A549 (cell line): ENCODE measurements around the gene ATP2B3. TPM values are rescaled to one million over a fixed set of nuclear protein-coding genes. Genes with fewer than 3 reads are reported as not detected.

Source experiments
- ATAC-seq, 2 experiments: fragments of 200-7000 bp in 1 of 2; fragments of >200 bp in 1 of 2; cut with Nextera tagmentation in 1 of 2; cut with Tn5 transposase in 1 of 2; 3 replicates each; pipeline versions ENCODE4 v1.8.0 to v1.9.1; 2018 to 2020; ENCODE audit warnings: mild to moderate bottlenecking in 1 of 2, moderate library complexity in 1 of 2
- CTCF ChIA-PET: fragments of 300-600 bp; sonication (Branson Sonifier 250); formaldehyde crosslinking; extraction: SDS; loops from one replicate; lab custom pipeline; 2021; ENCODE audit warnings: antibody characterized with exemption, inconsistent platforms; lab: Yijun Ruan, JAX
- POLR2A ChIA-PET: fragments of 350-600 bp; formaldehyde crosslinking; extraction: SDS; loops from one replicate; lab custom pipeline; 2021; ENCODE audit warnings: antibody characterized with exemption, inconsistent platforms; lab: Yijun Ruan, JAX
- DNase-seq, 2 experiments: peaks; one replicate each; pipeline versions ENCODE4 v3.0.0 to v3.0.0-alpha.2; 2011 to 2016; ENCODE audit warnings: low read depth in 1 of 2, low spot score in 1 of 2
- FAIRE-seq: peaks from 2 replicates; lab custom pipeline; 2011; peaks lifted over from hg19 to GRCh38; lab: Jason Lieb, UNC
- H3K27ac ChIP-seq, 2 experiments: fragments of >200 bp; sonication (Bioruptor Twin); formaldehyde crosslinking; 3 replicates each; pipeline ENCODE4 v1.5.1; 2016 to 2017
- H3K4me1 ChIP-seq: fragments of >200 bp; sonication (Bioruptor Twin); formaldehyde crosslinking; 3 replicates; pipeline ENCODE4 v1.6.1; 2016
- H3K4me2 ChIP-seq: fragments of >200 bp; sonication (Bioruptor Twin); formaldehyde crosslinking; 3 replicates; pipeline ENCODE4 v1.6.1; 2016
- H3K4me3 ChIP-seq: fragments of >200 bp; sonication (Bioruptor Twin); formaldehyde crosslinking; 3 replicates; pipeline ENCODE4 v1.5.1; 2016
- H3K9me3 ChIP-seq: fragments of >200 bp; sonication (Bioruptor Twin); formaldehyde crosslinking; 3 replicates; pipeline ENCODE4 v1.6.1; 2016
- BCL3 ChIP-seq: fragments of >200 bp; sonication (Bioruptor Twin); formaldehyde crosslinking; IDR thresholded peaks from 3 replicates; pipeline ENCODE4 v1.6.1; 2016
- BHLHE40 ChIP-seq: IDR thresholded peaks from 2 replicates; pipeline ENCODE4 v1.6.1; 2012; ENCODE audit warnings: low read depth, low read length, inconsistent platforms
- CBX2 ChIP-seq: fragments of 200-600 bp; sonication (generic); IDR thresholded peaks from 2 replicates; pipeline ENCODE4 v1.6.1; 2016; ENCODE audit warnings: low read depth, mild to moderate bottlenecking, borderline replicate concordance
- CHD2 ChIP-seq: fragments of 150-350 bp; IDR thresholded peaks from 2 replicates; pipeline ENCODE4 v1.6.1; 2014; ENCODE audit warnings: low read length; ENCODE audit not compliant: partially characterized antibody
- E2F6 ChIP-seq: IDR thresholded peaks from 2 replicates; pipeline ENCODE4 v1.6.1; 2012; ENCODE audit warnings: low read depth, borderline replicate concordance
- EHF ChIP-seq: fragments of 250-450 bp; sonication (Bioruptor Pico); IDR thresholded peaks from 2 replicates; pipeline ENCODE4 v1.5.0; 2020; ENCODE audit warnings: mild to moderate bottlenecking
- ELK1 ChIP-seq: fragments of 150-350 bp; IDR thresholded peaks from 2 replicates; pipeline ENCODE4 v1.6.1; 2014; ENCODE audit warnings: low read depth, mild to moderate bottlenecking, low read length
- FOSL2 ChIP-seq, 2 experiments: fragments of 450-650 bp in 1 of 2; fragments of >200 bp in 1 of 2; sonication (Bioruptor Twin) in 1 of 2; formaldehyde crosslinking; IDR thresholded peaks; 2 replicates each; pipeline versions ENCODE4 v1.5.0 to v1.6.1; 2016 to 2020; ENCODE audit warnings: mild to moderate bottlenecking in 1 of 2, moderate library complexity in 1 of 2
- GATA3 ChIP-seq: IDR thresholded peaks from 2 replicates; pipeline ENCODE4 v1.6.1; 2012; ENCODE audit warnings: borderline replicate concordance
- HDAC2 ChIP-seq: fragments of 200-600 bp; sonication (generic); IDR thresholded peaks from 2 replicates; pipeline ENCODE4 v1.6.1; 2016
- HES2 ChIP-seq: fragments of >200 bp; sonication (Bioruptor Twin); formaldehyde crosslinking; IDR thresholded peaks from 2 replicates; pipeline ENCODE4 v1.6.1; 2016
- HEYL ChIP-seq: fragments of 250-450 bp; sonication (Bioruptor Pico); IDR thresholded peaks from 2 replicates; pipeline ENCODE4 v1.8.0; 2021; ENCODE audit warnings: mild to moderate bottlenecking, moderate library complexity
- HOXA7 ChIP-seq: fragments of 250-450 bp; sonication (Bioruptor Pico); IDR thresholded peaks from 2 replicates; pipeline ENCODE4 v1.5.0; 2020; ENCODE audit warnings: mild to moderate bottlenecking, moderate library complexity
- JUNB ChIP-seq: fragments of >200 bp; sonication (Bioruptor Twin); formaldehyde crosslinking; IDR thresholded peaks from 2 replicates; pipeline ENCODE4 v1.6.1; 2016
- KDM1A ChIP-seq: fragments of 200-600 bp; sonication (generic); IDR thresholded peaks from 2 replicates; pipeline ENCODE4 v1.6.1; 2016; ENCODE audit warnings: low read depth, mild to moderate bottlenecking
- MAFK ChIP-seq: fragments of 450-650 bp; IDR thresholded peaks from 2 replicates; pipeline ENCODE4 v1.6.1; 2014; ENCODE audit not compliant: partially characterized antibody
- PBX3 ChIP-seq: IDR thresholded peaks from 2 replicates; pipeline ENCODE4 v1.6.1; 2012
- POLR2AphosphoS2 ChIP-seq: conservative IDR thresholded peaks from 2 replicates; pipeline ENCODE4 v1.6.1; 2012; ENCODE audit warnings: low read length, improper control_type of control experiment, inconsistent platforms
- RAD21 ChIP-seq, 2 experiments: fragments of >200 bp in 1 of 2; sonication (Bioruptor Twin) in 1 of 2; formaldehyde crosslinking in 1 of 2; IDR thresholded peaks in 1 of 2; conservative IDR thresholded peaks in 1 of 2; 2 replicates in 1 of 2; 3 replicates in 1 of 2; pipeline ENCODE4 v1.6.1; 2012 to 2018; ENCODE audit warnings: inconsistent platforms in 1 of 2
- RARB ChIP-seq: fragments of 250-450 bp; sonication (Bioruptor Pico); IDR thresholded peaks from 2 replicates; pipeline ENCODE4 v1.8.0; 2021; ENCODE audit warnings: mild to moderate bottlenecking, moderate library complexity
- RNF2 ChIP-seq: fragments of 200-600 bp; sonication (generic); IDR thresholded peaks from 2 replicates; pipeline ENCODE4 v1.6.1; 2016; ENCODE audit warnings: low read depth, mild to moderate bottlenecking, antibody characterized with exemption, moderate library complexity, borderline replicate concordance
- SMC3 ChIP-seq: fragments of >200 bp; sonication (Bioruptor Twin); formaldehyde crosslinking; IDR thresholded peaks from 3 replicates; pipeline ENCODE4 v1.6.1; 2018; ENCODE audit warnings: inconsistent platforms
- SREBF2 ChIP-seq: fragments of 450-650 bp; IDR thresholded peaks from 2 replicates; pipeline ENCODE4 v1.6.1; 2014; ENCODE audit warnings: mild to moderate bottlenecking, moderate library complexity
- ZFP36 ChIP-seq: fragments of 450-650 bp; IDR thresholded peaks from 2 replicates; pipeline ENCODE4 v1.6.1; 2014; ENCODE audit warnings: borderline replicate concordance; ENCODE audit not compliant: partially characterized antibody
- ZNF302 ChIP-seq: fragments of 250-450 bp; sonication (Bioruptor Pico); IDR thresholded peaks from 2 replicates; pipeline ENCODE4 v1.9.0; 2021; ENCODE audit warnings: inconsistent platforms, mild to moderate bottlenecking, moderate library complexity
- ZSCAN20 ChIP-seq: fragments of 250-450 bp; sonication (Bioruptor Pico); IDR thresholded peaks from 2 replicates; pipeline ENCODE4 v1.8.0; 2022; ENCODE audit warnings: mild to moderate bottlenecking, moderate library complexity
- WGBS: methylation state at CpG from one replicate; pipeline ENCODE4 v1.1.6; 2017; ENCODE audit errors: missing lambda C conversion rate; 5-methylcytosine and 5-hydroxymethylcytosine counted together
- polyA plus RNA-seq, 4 experiments: library from polyadenylated mRNA; depleted of rRNA in 3 of 4; stranded (reverse); fragments of >200 nt; fragmentation: RNase III in 1 of 4; extraction: RNeasy Plus Mini Kit Qiagen cat#74134 plus additional on column Dnase treatment in 1 of 4; gene quantifications; 2 replicates in 3 of 4; 3 replicates in 1 of 4; pipeline ENCODE4 v1.2.3, GENCODE V29; 2011 to 2017
- TF ChIP-seq, protein P1 (sequence below): IDR thresholded peaks from 2 replicates; pipeline ENCODE4 v1.6.1; 2012

Gene ATP2B3
- polyA plus RNA-seq, 2 of the 4 experiments (the other 2 are of a cell fraction), result 0.13 to 0.30 TPM

DNA sequence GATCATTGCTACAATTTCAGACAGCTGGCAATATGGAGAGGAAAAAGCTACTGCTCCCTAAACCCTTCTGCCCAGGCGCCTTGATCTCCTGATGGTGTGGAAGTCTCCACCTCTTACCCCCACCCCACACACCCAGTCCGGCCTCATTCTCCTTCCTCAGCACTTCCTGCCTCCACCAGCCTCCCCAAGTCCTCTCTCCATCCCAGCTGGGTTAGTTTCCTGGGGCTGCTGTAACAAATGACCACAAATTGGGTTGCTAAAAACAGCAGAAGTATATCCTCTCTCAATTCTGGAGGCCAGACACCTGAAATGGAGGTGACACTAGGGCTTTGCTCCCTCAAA is 82.6 kb downstream of the ATP2B3 start:
- peak overlapping the region; percentile 81 to 94; a peak in 5 of 6 replicates for H3K27ac ChIP-seq
- WGBS, result 22% methylated on average over 2 of the region's 2 CpGs
- DNase-seq (peak in 1 of 2 experiments; percentile 13), ATAC-seq (peak in 1 of 2 experiments; percentile 41; a peak in 3 of 6 replicates), FAIRE-seq (no peak)
- TF ChIP-seq ZSCAN20 (CRISPR knock-in tag) (no peak), GATA3 (no peak), EHF (CRISPR knock-in tag) (no peak), MAFK (peak; percentile 23), FOSL2 (IDR thresholded peaks at IDR 0.05) (no peak), FOSL2 (CRISPR knock-in tag; IDR thresholded peaks at IDR 0.05) (no peak)
- H3K4me1 ChIP-seq, result peaks cover 17% of the 10 kb centered on the region; the same call in 2 of the 3 replicates
- H3K9me3 ChIP-seq, result no peaks in the 10 kb centered on the region
- peak overlapping the region; percentile 74 for H3K4me2 ChIP-seq
- CTCF ChIA-PET, result interaction anchor here (0.7 to 3.1 kb wide), 11 partner anchors 8 to 109 kb away, joined by 3 to 45 read pairs (median 4); no protein-coding TSS in a partner anchor
- POLR2A ChIA-PET, result no interaction called here
- peak overlapping the region; percentile 82 for H3K4me3 ChIP-seq

- Histone ChIP-seq H3K9me3 (no peaks in the 10 kb centered on the region), H3K4me2 (no peak overlapping the region), H3K27ac (no peak overlapping the region), H3K4me3 (no peak overlapping the region), H3K4me1 (peaks cover 17% of the 10 kb centered on the region; the same call in 2 of the 3 replicates)
- ChIA-PET CTCF (interaction anchor here (0.9 to 3.1 kb wide), 7 partner anchors 9 to 66 kb away, joined by 3 to 45 read pairs (median 5); no protein-coding TSS in a partner anchor), POLR2A (no interaction called here)
- WGBS, result 96% methylated on average over 4 of the region's 7 CpGs
- TF ChIP-seq ZSCAN20 (CRISPR knock-in tag), result no peak
- no peak for TF ChIP-seq EHF (CRISPR knock-in tag)
- no peak for TF ChIP-seq RAD21 (conservative IDR thresholded peaks at IDR 0.05 in 1 of 2, IDR thresholded peaks at IDR 0.05 in 1 of 2)
- TF ChIP-seq BHLHE40, result no peak
- TF ChIP-seq HOXA7 (CRISPR knock-in tag), result no peak
- no peak for TF ChIP-seq GATA3
- TF ChIP-seq, protein P1, sequence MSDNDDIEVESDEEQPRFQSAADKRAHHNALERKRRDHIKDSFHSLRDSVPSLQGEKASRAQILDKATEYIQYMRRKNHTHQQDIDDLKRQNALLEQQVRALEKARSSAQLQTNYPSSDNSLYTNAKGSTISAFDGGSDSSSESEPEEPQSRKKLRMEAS, result no peak
- TF ChIP-seq SMC3, result no peak
- no peak for TF ChIP-seq KDM1A
- TF ChIP-seq SREBF2, result no peak
- no peak for TF ChIP-seq CBX2
- TF ChIP-seq POLR2AphosphoS2, result no peak
- no peak for TF ChIP-seq HES2
- no peak for TF ChIP-seq RARB
- TF ChIP-seq JUNB, result no peak
- no peak for TF ChIP-seq ZFP36
- FAIRE-seq (no peak), DNase-seq (no peak), ATAC-seq (no peak)
These were observed 83.5 kb downstream of the ATP2B3 start for GRCh38 chrX:153600921-153601320.

- ATAC-seq (no peak), FAIRE-seq (no peak), DNase-seq (no peak)
- H3K4me2 ChIP-seq, result no peak overlapping the region
- H3K27ac ChIP-seq, result no peak overlapping the region
- H3K9me3 ChIP-seq, result no peaks in the 10 kb centered on the region
- peaks cover 17% of the 10 kb centered on the region; the same call in 2 of the 3 replicates for H3K4me1 ChIP-seq
- H3K4me3 ChIP-seq, result no peak overlapping the region
- 90% methylated on average over 9 of the region's 12 CpGs for WGBS
- CTCF ChIA-PET, result interaction anchor here (0.9 to 3.1 kb wide), 5 partner anchors 8 to 107 kb away, joined by 3 to 45 read pairs (median 5); no protein-coding TSS in a partner anchor
- no peak for TF ChIP-seq PBX3
- TF ChIP-seq, protein P1, result no peak
- TF ChIP-seq GATA3, result no peak
- TF ChIP-seq HEYL (CRISPR knock-in tag), result no peak
- no peak for TF ChIP-seq ZNF302 (CRISPR knock-in tag)
- no peak for TF ChIP-seq CHD2
- no peak for TF ChIP-seq E2F6
- TF ChIP-seq HDAC2, result no peak
- no peak for TF ChIP-seq ELK1
- no peak for TF ChIP-seq RNF2
- TF ChIP-seq BCL3, result no peak
- TF ChIP-seq SREBF2, result no peak
- TF ChIP-seq, all 56 proteins: peak for 0
- POLR2A ChIA-PET, result no interaction called here
These were observed 84.2 kb downstream of the ATP2B3 start for GRCh38 chrX:153601511-153602110.
